BE2C (cell line): ENCODE data around the gene FHOD3.

ENCODE experiments used
- DNase-seq: peaks from one replicate; pipeline ENCODE4 v3.0.0-alpha.2; 2020
- H3K27me3 ChIP-seq: fragments of 250-450 bp; sonication (Bioruptor Pico); 2 replicates; pipeline ENCODE4 v1.5.1; 2020; ENCODE audit warnings: mild to moderate bottlenecking
- H3K36me3 ChIP-seq: fragments of 250-450 bp; sonication (Bioruptor Pico); 2 replicates; pipeline ENCODE4 v1.5.1; 2020; ENCODE audit warnings: mild to moderate bottlenecking
- H3K4me1 ChIP-seq: fragments of 250-450 bp; sonication (Bioruptor Pico); 2 replicates; pipeline ENCODE4 v1.5.1; 2020
- H3K4me3 ChIP-seq: 2 replicates; pipeline ENCODE4 v1.5.1; 2011; ENCODE audit warnings: low read depth, low read length
- H3K9me3 ChIP-seq: fragments of 250-450 bp; sonication (Bioruptor Pico); 2 replicates; pipeline ENCODE4 v1.5.1; 2020
- CTCF ChIP-seq: IDR thresholded peaks from 2 replicates; pipeline ENCODE4 v1.5.1; 2012; ENCODE audit warnings: mild to moderate bottlenecking, low read depth, low read length

FHOD3 gene

GRCh38 chr18:36613069-36613468 lies 315.6 kb downstream of the FHOD3 start:
- no peak for TF ChIP-seq CTCF
- H3K4me1 ChIP-seq: no peaks in the 10 kb centered on the region
- no peak overlapping the region for H3K4me3 ChIP-seq
- no peak for DNase-seq
- H3K9me3 ChIP-seq: no peaks in the 10 kb centered on the region
- no peaks in the 10 kb centered on the region for H3K27me3 ChIP-seq
- H3K36me3 ChIP-seq: no peaks in the 10 kb centered on the region

- H3K9me3 ChIP-seq: no peaks in the 10 kb centered on the region
- no peak for DNase-seq
- no peaks in the 10 kb centered on the region for H3K36me3 ChIP-seq
- no peak for TF ChIP-seq CTCF
- H3K4me3 ChIP-seq: no peak overlapping the region
- no peaks in the 10 kb centered on the region for H3K4me1 ChIP-seq
- no peaks in the 10 kb centered on the region for H3K27me3 ChIP-seq
Measured at GRCh38 chr18:36613810-36614209, 316.3 kb downstream of the FHOD3 start.

- H3K4me1 ChIP-seq: no peaks in the 10 kb centered on the region
- no peaks in the 10 kb centered on the region for H3K9me3 ChIP-seq
- no peaks in the 10 kb centered on the region for H3K27me3 ChIP-seq
- no peaks in the 10 kb centered on the region for H3K36me3 ChIP-seq
- no peak for TF ChIP-seq CTCF
- no peak for DNase-seq
- no peak overlapping the region for H3K4me3 ChIP-seq
Measured at GRCh38 chr18:36620788-36621187, 323.3 kb downstream of the FHOD3 start.

GRCh38 chr18:36622610-36623009 lies 325.1 kb downstream of the FHOD3 start:
- no peak for TF ChIP-seq CTCF
- Histone ChIP-seq H3K36me3 (no peaks in the 10 kb centered on the region), H3K4me3 (no peak overlapping the region), H3K9me3 (no peaks in the 10 kb centered on the region), H3K27me3 (no peaks in the 10 kb centered on the region), H3K4me1 (no peaks in the 10 kb centered on the region)
- DNase-seq: no peak

- Histone ChIP-seq H3K9me3 (no peaks in the 10 kb centered on the region), H3K27me3 (no peaks in the 10 kb centered on the region), H3K4me1 (no peaks in the 10 kb centered on the region), H3K4me3 (no peak overlapping the region), H3K36me3 (no peaks in the 10 kb centered on the region)
- DNase-seq: no peak
- no peak for TF ChIP-seq CTCF
Measured at GRCh38 chr18:36623091-36623490, 325.6 kb downstream of the FHOD3 start.

GRCh38 chr18:36623681-36624190 lies 326.2 kb downstream of the FHOD3 start:
- DNase-seq: no peak
- no peak for TF ChIP-seq CTCF
- H3K4me1 ChIP-seq: no peaks in the 10 kb centered on the region
- no peaks in the 10 kb centered on the region for H3K9me3 ChIP-seq
- no peaks in the 10 kb centered on the region for H3K36me3 ChIP-seq
- H3K4me3 ChIP-seq: no peak overlapping the region
- H3K27me3 ChIP-seq: no peaks in the 10 kb centered on the region
